Suprapubic skin (tissue), 4 donors: ENCODE data around the gene KRT40.

Source experiments
- CTCF ChIP-seq, 2 donors: fragments of 200-600 bp in 1 of 2; fragments of 450-650 bp in 1 of 2; sonication (generic) in 1 of 2; IDR thresholded peaks; one replicate each; pipeline ENCODE4 v1.5.1; 2016 to 2019; ENCODE audit warnings: antibody characterized with exemption in 2 of 2, mild to moderate bottlenecking in 1 of 2, moderate library complexity in 1 of 2
- POLR2A ChIP-seq, 2 donors: fragments of 450-650 bp; IDR thresholded peaks; one replicate each; pipeline ENCODE4 v1.6.1; 2017; ENCODE audit warnings: antibody characterized with exemption in 2 of 2, mild to moderate bottlenecking in 2 of 2, moderate library complexity in 2 of 2
- POLR2AphosphoS5 ChIP-seq, 3 donors: sonication (generic); formaldehyde crosslinking; IDR thresholded peaks; one replicate each; pipeline ENCODE4 v1.6.1; 2017; ENCODE audit warnings: antibody characterized with exemption in 3 of 3

- TF ChIP-seq POLR2AphosphoS5 (IDR thresholded peaks at IDR 0.05) (no peak), CTCF (IDR thresholded peaks at IDR 0.05) (no peak), POLR2A (IDR thresholded peaks at IDR 0.05) (no peak)
Measured at GRCh38 chr17:41024697-41025096, 40.6 kb upstream of the KRT40 start.
